Measurements from ENCODE around the gene CNTNAP2.

The CNTNAP2 gene

GRCh38 chr7:148385009-148385682 lies 2268.5 kb downstream of the CNTNAP2 start:
- no peaks in the 10 kb centered on the region for H3K4me1 ChIP-seq (ENCODE audit: low read depth, poor library complexity, severe bottlenecking)
- H4K20me1 ChIP-seq (ENCODE audit: insufficient read depth) = no peaks in the 10 kb centered on the region
- H3K4me2 ChIP-seq = no peak overlapping the region
- H3K4me3 ChIP-seq (IDR thresholded peaks at IDR 0.05; ENCODE audit: insufficient read depth, low read depth, low read length) = no peak overlapping the region
- H3K36me3 ChIP-seq (ENCODE audit: insufficient read depth) = no peaks in the 10 kb centered on the region
- H3K79me2 ChIP-seq (ENCODE audit: insufficient read depth, low read depth) = no peaks in the 10 kb centered on the region
- TF ChIP-seq CTCF (conservative IDR thresholded peaks at IDR 0.05; ENCODE audit: low read depth, low read length) = no peak
- H2AFZ ChIP-seq (ENCODE audit: low read depth) = no peak overlapping the region
- no peak overlapping the region for H3K9ac ChIP-seq
- H3K27me3 ChIP-seq (ENCODE audit: insufficient read depth, low read depth) = no peaks in the 10 kb centered on the region
- no peak overlapping the region for H3K27ac ChIP-seq

GRCh38 chr7:148390381-148390780 lies 2273.8 kb downstream of the CNTNAP2 start:
- H3K9ac ChIP-seq = no peak overlapping the region
- H3K27ac ChIP-seq = no peak overlapping the region
- no peaks in the 10 kb centered on the region for H3K79me2 ChIP-seq (ENCODE audit: insufficient read depth, low read depth)
- H3K4me3 ChIP-seq (IDR thresholded peaks at IDR 0.05; ENCODE audit: insufficient read depth, low read depth, low read length) = no peak overlapping the region
- H3K4me2 ChIP-seq = no peak overlapping the region
- TF ChIP-seq CTCF (conservative IDR thresholded peaks at IDR 0.05; ENCODE audit: low read depth, low read length) = no peak
- no peaks in the 10 kb centered on the region for H4K20me1 ChIP-seq (ENCODE audit: insufficient read depth)
- no peaks in the 10 kb centered on the region for H3K27me3 ChIP-seq (ENCODE audit: insufficient read depth, low read depth)
- no peaks in the 10 kb centered on the region for H3K4me1 ChIP-seq (ENCODE audit: low read depth, poor library complexity, severe bottlenecking)
- no peak overlapping the region for H2AFZ ChIP-seq (ENCODE audit: low read depth)
- no peaks in the 10 kb centered on the region for H3K36me3 ChIP-seq (ENCODE audit: insufficient read depth)

- H4K20me1 ChIP-seq (ENCODE audit: insufficient read depth) = no peaks in the 10 kb centered on the region
- H3K4me3 ChIP-seq (IDR thresholded peaks at IDR 0.05; ENCODE audit: insufficient read depth, low read depth, low read length) = no peak overlapping the region
- no peak overlapping the region for H3K9ac ChIP-seq
- no peak overlapping the region for H2AFZ ChIP-seq (ENCODE audit: low read depth)
- no peak overlapping the region for H3K4me2 ChIP-seq
- no peaks in the 10 kb centered on the region for H3K79me2 ChIP-seq (ENCODE audit: insufficient read depth, low read depth)
- no peak overlapping the region for H3K27ac ChIP-seq
- no peaks in the 10 kb centered on the region for H3K4me1 ChIP-seq (ENCODE audit: low read depth, poor library complexity, severe bottlenecking)
- no peaks in the 10 kb centered on the region for H3K27me3 ChIP-seq (ENCODE audit: insufficient read depth, low read depth)
- H3K36me3 ChIP-seq (ENCODE audit: insufficient read depth) = no peaks in the 10 kb centered on the region
- no peak for TF ChIP-seq CTCF (conservative IDR thresholded peaks at IDR 0.05; ENCODE audit: low read depth, low read length)
Measured at GRCh38 chr7:148391591-148391990, 2275.0 kb downstream of the CNTNAP2 start.

GRCh38 chr7:148394582-148394981 lies 2278.0 kb downstream of the CNTNAP2 start:
- TF ChIP-seq CTCF (conservative IDR thresholded peaks at IDR 0.05; ENCODE audit: low read depth, low read length) = no peak
- H3K27me3 ChIP-seq (ENCODE audit: insufficient read depth, low read depth) = no peaks in the 10 kb centered on the region

More at GRCh38 chr7:148394582-148394981, 2278.0 kb downstream of the CNTNAP2 start:
- Histone ChIP-seq H3K36me3 (ENCODE audit: insufficient read depth) (no peaks in the 10 kb centered on the region), H3K79me2 (ENCODE audit: insufficient read depth, low read depth) (no peaks in the 10 kb centered on the region), H3K27ac (no peak overlapping the region), H3K4me3 (IDR thresholded peaks at IDR 0.05; ENCODE audit: insufficient read depth, low read depth, low read length) (no peak overlapping the region), H2AFZ (ENCODE audit: low read depth) (no peak overlapping the region), H3K9ac (no peak overlapping the region), H4K20me1 (ENCODE audit: insufficient read depth) (no peaks in the 10 kb centered on the region), H3K4me2 (no peak overlapping the region), H3K4me1 (ENCODE audit: low read depth, poor library complexity, severe bottlenecking) (peaks cover 27% of the 10 kb centered on the region)

Data from KMS-11 (cell line).